ENCODE data around the gene COPS2. TPM values are rescaled to one million over a fixed set of nuclear protein-coding genes. Genes with fewer than 3 reads are reported as not detected.
"Not testable (repeated sequence)": the region's sequence is repeated elsewhere in the genome, so short reads cannot be mapped to it uniquely, and the experiment has no call there.

The COPS2 gene
- total RNA-seq, 2 experiments from 2014 or later = 131 to 136 TPM

GRCh38 chr15:49185473-49185872 is 30.1 kb upstream of the COPS2 start:
- Histone ChIP-seq H3K4me1 (ENCODE audit: insufficient read depth, low read length) (peaks cover 7% of the 10 kb centered on the region), H3K27me3 (ENCODE audit: control insufficient read depth in 1 of 2, insufficient read depth in 2 of 2, low read length in 2 of 2) (no peaks in the 10 kb centered on the region), H3K4me3 (ENCODE audit: low read length) (no peak overlapping the region), H3K36me3 (ENCODE audit: insufficient read depth, low read length) (no peaks in the 10 kb centered on the region), H3K27ac (ENCODE audit: low read depth in 1 of 2, low read length in 2 of 2) (no peak overlapping the region), H3K9me3 (ENCODE audit: control insufficient read depth in 1 of 2, insufficient read depth in 1 of 2, low read length in 2 of 2) (no peaks in the 10 kb centered on the region)
- CTCF ChIA-PET = no interaction called here
- no peak overlapping the region for H3K27ac Mint-ChIP-seq
- POLR2A ChIA-PET = no interaction called here
- ATAC-seq (ENCODE audit: poor library complexity) (no peak), DNase-seq (no peak)
- H3K4me3 Mint-ChIP-seq = no peak overlapping the region
- no peak for TF ChIP-seq CTCF (IDR thresholded peaks at IDR 0.05)
- H3K36me3 Mint-ChIP-seq (ENCODE audit: low read depth) = peaks cover 39% of the 10 kb centered on the region
- peaks cover 27% of the 10 kb centered on the region for H3K4me1 Mint-ChIP-seq (ENCODE audit: low read depth)
- H3K9me3 Mint-ChIP-seq = no peaks in the 10 kb centered on the region
- intact Hi-C loops (cut with DNase I, micrococcal nuclease) = no loop called here
- no peaks in the 10 kb centered on the region for H3K27me3 Mint-ChIP-seq

- H3K4me1 Mint-ChIP-seq (ENCODE audit: low read depth) = peaks cover 25% of the 10 kb centered on the region
- H3K9me3 Mint-ChIP-seq; H3K4me3 ChIP-seq (ENCODE audit: low read length); H3K4me1 ChIP-seq (ENCODE audit: insufficient read depth, low read length); ATAC-seq (ENCODE audit: poor library complexity); H3K36me3 ChIP-seq (ENCODE audit: insufficient read depth, low read length); CTCF ChIA-PET; H3K27ac Mint-ChIP-seq; H3K4me3 Mint-ChIP-seq; DNase-seq; intact Hi-C loops (cut with DNase I, micrococcal nuclease); H3K27ac ChIP-seq (ENCODE audit: low read depth in 1 of 2, low read length in 2 of 2); H3K27me3 ChIP-seq (ENCODE audit: control insufficient read depth in 1 of 2, insufficient read depth in 2 of 2, low read length in 2 of 2); H3K9me3 ChIP-seq (ENCODE audit: control insufficient read depth in 1 of 2, insufficient read depth in 1 of 2, low read length in 2 of 2); POLR2A ChIA-PET; H3K27me3 Mint-ChIP-seq: not testable (repeated sequence)
- peaks cover 39% of the 10 kb centered on the region for H3K36me3 Mint-ChIP-seq (ENCODE audit: low read depth)
These were observed 28.3 kb upstream of the COPS2 start for GRCh38 chr15:49183741-49184140.

- ATAC-seq (ENCODE audit: poor library complexity) (no peak), DNase-seq (no peak)
- H3K27ac ChIP-seq (ENCODE audit: low read depth in 1 of 2, low read length in 2 of 2) = no peak overlapping the region
- H3K27me3 ChIP-seq (ENCODE audit: control insufficient read depth in 1 of 2, insufficient read depth in 2 of 2, low read length in 2 of 2) = no peaks in the 10 kb centered on the region
- no peaks in the 10 kb centered on the region for H3K9me3 ChIP-seq (ENCODE audit: control insufficient read depth in 1 of 2, insufficient read depth in 1 of 2, low read length in 2 of 2)
- H3K9me3 Mint-ChIP-seq = no peaks in the 10 kb centered on the region
- POLR2A ChIA-PET = no interaction called here
- no peak overlapping the region for H3K4me3 Mint-ChIP-seq
- H3K4me1 ChIP-seq (ENCODE audit: insufficient read depth, low read length) = no peaks in the 10 kb centered on the region
- no peaks in the 10 kb centered on the region for H3K27me3 Mint-ChIP-seq
- CTCF ChIA-PET = no interaction called here
- intact Hi-C loops (cut with DNase I, micrococcal nuclease) = no loop called here
- TF ChIP-seq CTCF (IDR thresholded peaks at IDR 0.05) = no peak
- peaks cover 28% of the 10 kb centered on the region for H3K36me3 Mint-ChIP-seq (ENCODE audit: low read depth)
- H3K36me3 ChIP-seq (ENCODE audit: insufficient read depth, low read length) = no peaks in the 10 kb centered on the region
- no peak overlapping the region for H3K4me3 ChIP-seq (ENCODE audit: low read length)
- H3K4me1 Mint-ChIP-seq (ENCODE audit: low read depth) = peaks cover 16% of the 10 kb centered on the region
- no peak overlapping the region for H3K27ac Mint-ChIP-seq
These were observed 26.7 kb upstream of the COPS2 start for GRCh38 chr15:49182128-49182527.

GRCh38 chr15:49179433-49180190 is 24.2 kb upstream of the COPS2 start:
- Histone ChIP-seq H3K36me3 (ENCODE audit: insufficient read depth, low read length) (no peaks in the 10 kb centered on the region), H3K4me1 (ENCODE audit: insufficient read depth, low read length) (no peaks in the 10 kb centered on the region), H3K4me3 (ENCODE audit: low read length) (no peak overlapping the region), H3K9me3 (ENCODE audit: control insufficient read depth in 1 of 2, insufficient read depth in 1 of 2, low read length in 2 of 2) (no peaks in the 10 kb centered on the region), H3K27ac (ENCODE audit: low read depth in 1 of 2, low read length in 2 of 2) (no peak overlapping the region), H3K27me3 (ENCODE audit: control insufficient read depth in 1 of 2, insufficient read depth in 2 of 2, low read length in 2 of 2) (no peaks in the 10 kb centered on the region)
- DNase-seq (no peak), ATAC-seq (ENCODE audit: poor library complexity) (no peak)
- POLR2A ChIA-PET = no interaction called here
- intact Hi-C loops (cut with DNase I, micrococcal nuclease) = loop anchor here in 1 of 2 experiments (10.0 kb wide), 1 partner anchor 1175 kb away; the partner anchor contains the start of gene GABPB1
- Mint-ChIP-seq H3K4me3 (no peak overlapping the region), H3K27ac (no peak overlapping the region), H3K4me1 (ENCODE audit: low read depth) (peaks cover 20% of the 10 kb centered on the region), H3K36me3 (ENCODE audit: low read depth) (peaks cover 10% of the 10 kb centered on the region), H3K27me3 (no peaks in the 10 kb centered on the region), H3K9me3 (no peaks in the 10 kb centered on the region)
- TF ChIP-seq CTCF (IDR thresholded peaks at IDR 0.05) = no peak
- CTCF ChIA-PET = no interaction called here
